ENCODE results near the gene SORCS2. TPM values are rescaled to one million over a fixed set of nuclear protein-coding genes. Genes with fewer than 3 reads are reported as not detected.

SORCS2 gene
- total and polyA plus RNA-seq, 2 donors (not counting 1 experiment from before 2014, with no cell fraction given) = not detected

DNA sequence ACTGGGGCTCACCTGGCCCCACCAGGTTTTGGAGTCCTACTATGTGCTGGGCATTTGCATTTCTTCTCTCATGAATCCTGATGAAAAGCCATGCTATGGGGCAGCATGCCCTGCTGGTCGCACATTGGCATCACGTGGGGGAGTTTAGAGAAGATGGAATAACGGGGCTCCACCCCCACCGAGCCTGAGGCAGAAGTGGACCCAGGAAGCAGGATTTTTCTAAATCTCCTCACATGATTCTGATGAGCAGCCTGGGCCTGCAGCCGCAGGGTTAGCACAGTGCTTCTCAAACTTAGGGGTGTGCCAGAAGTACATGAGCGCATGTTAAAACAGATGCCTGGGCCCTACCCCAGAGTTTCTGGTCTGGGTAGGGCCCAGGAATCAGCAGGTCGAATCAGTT is 4.6 kb upstream of the SORCS2 start:
- Mint-ChIP-seq H3K27me3 (peaks cover 33% of the 10 kb centered on the region), H3K4me1 (no peaks in the 10 kb centered on the region), H3K27ac (no peak overlapping the region), H3K9me3 (ENCODE audit: insufficient read depth) (no peaks in the 10 kb centered on the region), H3K4me3 (no peak overlapping the region)
- peaks cover 0 to 12% (median 0%) of the 10 kb centered on the region in 4 experiments for H3K27me3 ChIP-seq (replicated peaks in 1 of 4; ENCODE audit: control extremely low read depth in 1 of 4, control insufficient read depth in 3 of 4, insufficient read depth in 4 of 4, low read length in 3 of 4)
- H4K20me1 ChIP-seq (ENCODE audit: control insufficient read depth, insufficient read depth, low read length, poor library complexity, severe bottlenecking) = no peaks in the 10 kb centered on the region
- no peaks in the 10 kb centered on the region for H3K36me3 ChIP-seq (replicated peaks in 1 of 2; ENCODE audit: control extremely low read depth in 1 of 2, control insufficient read depth in 1 of 2, extremely low read depth in 1 of 2, insufficient read depth in 2 of 2, low read length in 1 of 2)
- H3K9me3 ChIP-seq (ENCODE audit: control extremely low read depth in 1 of 3, control insufficient read depth in 2 of 3, insufficient read depth in 1 of 3, low read length in 2 of 3) = peaks cover 0 to 2% (median 0%) of the 10 kb centered on the region in 3 donors
- CTCF ChIA-PET = no interaction called here
- H3K4me2 ChIP-seq (replicated peaks; ENCODE audit: low read depth, low read length, poor library complexity, severe bottlenecking) = no peak overlapping the region
- intact Hi-C loops (cut with micrococcal nuclease) = no loop called here
- ATAC-seq (ENCODE audit: low read depth) (no peak), DNase-seq (no peak)
- 75% methylated on average over 7 of the region's 7 CpGs for WGBS (ENCODE audit: insufficient coverage)
- H3K4me3 ChIP-seq (ENCODE audit: control extremely low read depth in 1 of 5, extremely low read depth in 1 of 5, insufficient read depth in 1 of 5, low read depth in 2 of 5, low read length in 4 of 5) = no peak overlapping the region
- no peak overlapping the region for H3K27ac ChIP-seq (ENCODE audit: low read length in 2 of 2)
- H2AFZ ChIP-seq (ENCODE audit: insufficient read depth, low read depth, low read length, poor library complexity, severe bottlenecking) = no peak overlapping the region
- POLR2A ChIA-PET = no interaction called here
- no peaks in the 10 kb centered on the region for H3K79me2 ChIP-seq (ENCODE audit: control insufficient read depth, insufficient read depth, low read length)
- H3K9ac ChIP-seq (ENCODE audit: low read length) = no peak overlapping the region
- no peaks in the 10 kb centered on the region for H3K4me1 ChIP-seq (ENCODE audit: control insufficient read depth in 2 of 2, insufficient read depth in 2 of 2, low read length in 2 of 2)
- TF ChIP-seq EZH2 (IDR thresholded peaks at IDR 0.05; ENCODE audit: borderline replicate concordance, insufficient read depth, low read depth, low read length, poor library complexity, severe bottlenecking) = no peak
- TF ChIP-seq, protein P1, sequence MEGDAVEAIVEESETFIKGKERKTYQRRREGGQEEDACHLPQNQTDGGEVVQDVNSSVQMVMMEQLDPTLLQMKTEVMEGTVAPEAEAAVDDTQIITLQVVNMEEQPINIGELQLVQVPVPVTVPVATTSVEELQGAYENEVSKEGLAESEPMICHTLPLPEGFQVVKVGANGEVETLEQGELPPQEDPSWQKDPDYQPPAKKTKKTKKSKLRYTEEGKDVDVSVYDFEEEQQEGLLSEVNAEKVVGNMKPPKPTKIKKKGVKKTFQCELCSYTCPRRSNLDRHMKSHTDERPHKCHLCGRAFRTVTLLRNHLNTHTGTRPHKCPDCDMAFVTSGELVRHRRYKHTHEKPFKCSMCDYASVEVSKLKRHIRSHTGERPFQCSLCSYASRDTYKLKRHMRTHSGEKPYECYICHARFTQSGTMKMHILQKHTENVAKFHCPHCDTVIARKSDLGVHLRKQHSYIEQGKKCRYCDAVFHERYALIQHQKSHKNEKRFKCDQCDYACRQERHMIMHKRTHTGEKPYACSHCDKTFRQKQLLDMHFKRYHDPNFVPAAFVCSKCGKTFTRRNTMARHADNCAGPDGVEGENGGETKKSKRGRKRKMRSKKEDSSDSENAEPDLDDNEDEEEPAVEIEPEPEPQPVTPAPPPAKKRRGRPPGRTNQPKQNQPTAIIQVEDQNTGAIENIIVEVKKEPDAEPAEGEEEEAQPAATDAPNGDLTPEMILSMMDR (IDR thresholded peaks at IDR 0.05) = no peak

DNA sequence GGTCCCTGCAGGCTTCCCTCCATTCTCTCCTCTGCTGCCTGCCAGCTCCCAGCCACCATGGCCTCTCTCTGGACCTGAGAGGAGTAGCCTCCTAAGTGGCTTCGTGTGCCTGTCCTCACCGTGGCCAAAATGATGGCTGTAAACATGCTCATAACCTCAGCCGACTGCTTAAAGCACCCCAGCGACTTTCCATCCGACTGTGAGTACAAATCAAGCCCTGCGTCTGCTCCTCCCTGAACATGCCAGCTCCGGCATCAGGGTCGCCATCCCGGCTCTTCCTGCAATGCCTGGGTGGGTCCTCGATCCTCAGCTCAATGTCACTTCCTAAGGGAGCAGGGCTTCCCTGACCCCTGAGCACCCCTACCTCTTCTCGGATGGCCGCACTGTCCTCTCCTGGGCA is 3.3 kb upstream of the SORCS2 start:
- Histone ChIP-seq H3K9ac (ENCODE audit: low read length) (no peak overlapping the region), H3K79me2 (ENCODE audit: control insufficient read depth, insufficient read depth, low read length) (no peaks in the 10 kb centered on the region), H3K36me3 (replicated peaks in 1 of 2; ENCODE audit: control extremely low read depth in 1 of 2, control insufficient read depth in 1 of 2, extremely low read depth in 1 of 2, insufficient read depth in 2 of 2, low read length in 1 of 2) (no peaks in the 10 kb centered on the region), H2AFZ (ENCODE audit: insufficient read depth, low read depth, low read length, poor library complexity, severe bottlenecking) (no peak overlapping the region), H3K4me1 (ENCODE audit: control insufficient read depth in 2 of 2, insufficient read depth in 2 of 2, low read length in 2 of 2) (peaks cover 0 to 5% of the 10 kb centered on the region in 2 donors), H3K9me3 (ENCODE audit: control extremely low read depth in 1 of 3, control insufficient read depth in 2 of 3, insufficient read depth in 1 of 3, low read length in 2 of 3) (peaks cover 0 to 4% (median 0%) of the 10 kb centered on the region in 3 donors), H3K27me3 (replicated peaks in 1 of 4; ENCODE audit: control extremely low read depth in 1 of 4, control insufficient read depth in 3 of 4, insufficient read depth in 4 of 4, low read length in 3 of 4) (peaks cover 0 to 22% (median 3%) of the 10 kb centered on the region in 4 experiments), H3K4me2 (replicated peaks; ENCODE audit: low read depth, low read length, poor library complexity, severe bottlenecking) (no peak overlapping the region), H4K20me1 (ENCODE audit: control insufficient read depth, insufficient read depth, low read length, poor library complexity, severe bottlenecking) (no peaks in the 10 kb centered on the region), H3K4me3 (ENCODE audit: control extremely low read depth in 1 of 5, extremely low read depth in 1 of 5, insufficient read depth in 1 of 5, low read depth in 2 of 5, low read length in 4 of 5) (no peak overlapping the region), H3K27ac (ENCODE audit: low read length in 2 of 2) (no peak overlapping the region)
- no peaks in the 10 kb centered on the region for H3K9me3 Mint-ChIP-seq (ENCODE audit: insufficient read depth)
- DNase-seq (no peak), ATAC-seq (ENCODE audit: low read depth) (no peak)
- H3K4me3 Mint-ChIP-seq = no peak overlapping the region
- H3K4me1 Mint-ChIP-seq = no peaks in the 10 kb centered on the region
- peaks cover 36% of the 10 kb centered on the region for H3K27me3 Mint-ChIP-seq
- 79% methylated on average over 12 of the region's 12 CpGs for WGBS (ENCODE audit: insufficient coverage)
- no peak overlapping the region for H3K27ac Mint-ChIP-seq
- ChIA-PET CTCF (no interaction called here), POLR2A (no interaction called here)
- intact Hi-C loops (cut with micrococcal nuclease) = no loop called here
- TF ChIP-seq, protein P1 (IDR thresholded peaks at IDR 0.05) = no peak
- TF ChIP-seq EZH2 (IDR thresholded peaks at IDR 0.05; ENCODE audit: borderline replicate concordance, insufficient read depth, low read depth, low read length, poor library complexity, severe bottlenecking) = no peak
